HG03558 (cell line): ENCODE results near the gene HTR2A.
A peak's percentile ranks its signal among the peaks of the same experiment; 100 is the strongest.

Source experiments
- ATAC-seq: cut with Tn5 transposase; IDR thresholded peaks from one replicate; pipeline ENCODE4 v1.9.1; 2021; ENCODE audit warnings: moderate number of reproducible peaks; ENCODE audit not compliant: unreplicated experiment; ENCODE audit errors: extremely low read depth

Gene HTR2A

DNA sequence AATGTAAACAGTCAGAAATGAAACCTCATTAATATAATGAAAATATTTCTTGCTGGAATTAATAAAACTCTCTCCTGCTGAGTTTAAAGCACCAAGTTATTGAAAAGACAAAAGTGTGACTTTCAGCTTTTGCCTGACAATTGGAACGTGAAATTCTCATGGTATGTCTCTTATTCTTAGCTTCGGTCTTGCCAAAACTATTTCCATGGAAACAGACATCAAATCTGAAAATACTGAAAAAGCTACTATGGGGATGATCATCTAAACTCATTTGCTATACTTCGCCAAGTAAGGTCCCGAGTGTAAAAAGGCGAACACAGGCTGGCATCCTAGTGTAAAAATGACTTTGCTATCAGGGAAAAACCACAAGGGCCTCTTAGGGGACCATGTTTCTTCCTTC, 22.8 kb downstream of the HTR2A start:
- no peak for ATAC-seq

DNA sequence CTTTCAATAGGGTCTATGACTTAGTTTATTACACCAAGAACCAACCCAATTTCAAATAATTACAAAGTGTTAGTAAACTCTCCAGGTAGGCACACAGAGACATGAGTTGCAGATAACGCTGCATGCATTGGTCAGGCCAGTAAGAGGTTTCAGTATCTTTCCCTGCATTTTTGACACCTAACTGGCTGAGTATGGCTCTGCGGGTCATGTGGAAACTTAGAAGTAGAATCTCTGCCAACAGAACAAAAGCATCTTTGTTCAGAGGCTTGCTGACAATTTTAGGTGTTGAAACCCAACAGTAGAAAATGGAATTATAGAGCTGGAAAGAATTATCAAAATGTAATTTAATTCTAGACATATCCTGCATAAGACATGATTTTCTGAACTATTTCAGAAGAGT, 25.3 kb downstream of the HTR2A start:
- ATAC-seq: no peak

DNA sequence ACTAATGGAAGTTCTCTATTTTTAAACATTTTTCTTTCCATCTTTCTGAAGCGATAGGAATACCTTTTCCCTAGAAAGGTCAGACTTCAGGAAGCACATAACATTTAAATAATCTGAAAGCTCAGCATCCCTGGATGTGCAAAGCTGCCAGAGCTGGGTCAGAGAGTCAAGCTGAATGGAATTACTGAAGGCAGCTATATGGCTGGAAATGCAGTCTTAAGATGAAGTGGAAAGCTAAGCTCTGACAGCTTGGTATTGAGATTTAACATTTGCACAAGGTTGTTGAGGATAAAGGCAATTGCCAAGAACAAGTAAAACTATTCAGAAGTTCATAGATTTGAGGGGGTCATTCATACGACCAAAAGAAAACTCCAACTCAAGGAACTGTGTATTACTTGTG, 28.8 kb downstream of the HTR2A start:
- ATAC-seq: no peak

DNA sequence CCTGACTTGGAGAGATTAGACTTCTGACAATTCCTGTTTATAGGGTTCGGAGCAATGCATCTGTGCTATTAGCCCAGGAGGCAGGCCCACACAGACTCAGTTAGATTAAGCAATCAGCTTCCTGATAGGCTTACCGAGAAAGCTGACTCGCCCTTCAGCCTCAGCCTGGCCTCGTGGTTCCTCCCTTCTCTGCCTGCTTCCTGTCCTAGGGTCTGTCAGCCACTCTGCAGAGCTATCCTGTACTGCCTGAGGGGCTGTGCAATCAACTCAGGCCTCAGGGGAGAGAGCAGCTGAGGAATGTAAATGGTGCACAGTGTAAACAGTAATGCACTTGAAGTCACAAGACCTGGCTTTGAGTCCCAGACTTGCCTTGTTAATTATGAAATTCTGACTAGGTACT, 30.7 kb downstream of the HTR2A start:
- ATAC-seq: no peak

DNA sequence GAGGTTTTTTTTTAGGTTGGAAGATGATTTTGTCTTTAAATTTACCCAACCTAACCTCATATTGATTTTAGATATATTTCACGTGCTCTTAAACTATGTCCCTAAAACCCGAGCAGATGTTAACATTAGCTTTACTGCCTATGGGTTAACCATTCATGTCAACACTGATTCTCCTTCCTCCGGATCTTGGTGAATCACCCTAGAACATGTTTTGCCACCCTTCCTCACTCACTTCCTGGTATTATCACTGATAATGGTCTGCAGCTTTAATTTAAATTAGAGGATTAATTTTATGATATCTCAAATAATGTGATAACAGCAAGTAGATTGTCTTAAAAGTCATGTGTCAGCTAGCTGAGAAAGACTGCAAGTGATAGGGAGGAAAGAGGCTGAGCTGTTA, 31.9 kb downstream of the HTR2A start:
- no peak for ATAC-seq

DNA sequence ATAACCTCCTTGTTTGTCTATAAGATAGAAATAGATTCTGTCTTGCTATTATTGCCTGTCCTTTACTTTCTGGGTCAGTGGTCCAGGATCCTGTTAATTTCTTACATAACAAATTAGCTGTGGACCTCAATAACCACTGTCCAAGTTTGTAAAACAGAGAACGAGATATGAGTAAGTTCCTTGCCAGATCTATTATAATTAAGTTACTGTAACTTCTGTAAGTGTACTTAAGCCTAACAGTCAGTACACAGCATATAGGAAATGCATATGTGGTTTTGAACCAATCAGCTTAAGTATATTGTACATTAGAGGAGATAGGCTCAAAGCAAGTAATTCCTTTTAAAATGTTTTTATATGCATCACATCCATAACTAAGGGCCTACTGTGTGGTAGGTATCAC, 34.9 kb downstream of the HTR2A start:
- no peak for ATAC-seq

DNA sequence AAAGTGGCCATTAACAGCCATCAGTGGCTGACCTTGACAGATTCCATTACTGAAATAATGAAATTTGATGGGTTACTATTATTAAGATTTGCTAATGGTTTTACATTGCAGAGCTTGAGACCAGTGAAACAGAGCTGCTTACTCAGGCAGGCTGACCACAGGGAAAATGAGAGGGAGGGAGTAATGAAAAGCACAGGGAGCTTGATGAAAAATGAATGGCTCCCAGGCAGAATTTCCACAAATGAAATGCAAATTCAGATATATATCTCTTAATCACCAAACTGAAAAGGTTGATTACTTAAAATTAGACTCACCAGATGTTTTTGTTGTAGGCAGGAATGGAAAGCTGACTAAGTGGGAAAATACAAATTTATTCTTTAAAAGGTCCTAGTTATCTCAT, 36.1 kb downstream of the HTR2A start:
- no peak for ATAC-seq

DNA sequence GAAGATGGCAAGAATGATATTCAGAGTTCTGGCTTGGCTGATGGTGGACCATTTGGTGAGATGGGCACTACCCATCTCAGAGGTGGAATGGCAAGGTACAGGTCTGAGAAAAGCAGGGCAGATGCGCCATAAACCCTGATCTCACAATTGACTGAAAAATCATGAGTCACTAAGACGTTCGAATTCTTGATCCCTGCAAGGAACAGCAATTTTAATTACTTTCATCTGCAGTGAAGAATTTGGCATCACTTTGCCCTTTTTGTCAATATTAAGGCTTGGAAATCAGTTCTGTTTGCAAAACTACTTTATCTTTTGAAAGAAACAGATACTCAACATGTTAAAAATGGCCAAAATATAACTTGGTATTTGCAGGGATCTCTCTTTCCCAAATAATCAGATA, 38.1 kb downstream of the HTR2A start:
- ATAC-seq: no peak

DNA sequence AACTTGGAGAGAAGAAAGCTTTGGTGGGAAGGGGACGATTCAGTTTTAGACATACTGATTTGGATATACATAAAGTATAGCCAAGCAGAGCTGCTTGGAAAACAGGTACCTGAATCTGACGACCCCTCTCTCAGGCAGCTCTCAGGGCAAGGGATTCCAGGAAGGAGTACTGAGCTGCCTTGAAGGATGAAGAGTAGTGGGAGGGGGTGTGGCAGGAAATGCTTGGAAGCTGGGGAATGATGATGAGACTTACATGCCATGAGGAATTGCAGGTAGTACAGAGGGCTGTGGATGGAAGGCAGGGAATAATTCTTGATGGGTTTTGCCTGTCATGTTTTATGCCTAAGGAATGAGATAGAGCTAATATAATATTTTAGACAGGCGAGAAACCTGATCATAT, 38.7 kb downstream of the HTR2A start:
- no peak for ATAC-seq

DNA sequence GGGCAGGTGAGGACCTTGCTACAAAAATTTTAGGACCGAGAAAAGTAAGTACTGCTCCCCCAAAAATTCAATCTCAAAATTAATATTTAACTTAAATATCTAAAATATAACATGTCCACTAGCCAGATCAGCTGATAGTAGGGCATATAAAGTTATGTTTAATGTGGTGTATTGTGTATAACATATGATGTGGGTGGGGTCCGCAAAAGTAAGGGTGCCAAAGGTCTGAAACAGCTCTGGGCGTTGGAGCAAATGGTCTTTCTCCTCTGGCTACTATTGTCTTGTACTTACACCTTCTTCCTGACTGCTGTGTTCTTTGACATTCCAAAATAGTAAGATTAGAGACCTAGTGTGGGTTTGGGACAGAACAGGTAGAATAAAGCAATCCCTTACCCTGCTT, 41.2 kb downstream of the HTR2A start:
- ATAC-seq: no peak

DNA sequence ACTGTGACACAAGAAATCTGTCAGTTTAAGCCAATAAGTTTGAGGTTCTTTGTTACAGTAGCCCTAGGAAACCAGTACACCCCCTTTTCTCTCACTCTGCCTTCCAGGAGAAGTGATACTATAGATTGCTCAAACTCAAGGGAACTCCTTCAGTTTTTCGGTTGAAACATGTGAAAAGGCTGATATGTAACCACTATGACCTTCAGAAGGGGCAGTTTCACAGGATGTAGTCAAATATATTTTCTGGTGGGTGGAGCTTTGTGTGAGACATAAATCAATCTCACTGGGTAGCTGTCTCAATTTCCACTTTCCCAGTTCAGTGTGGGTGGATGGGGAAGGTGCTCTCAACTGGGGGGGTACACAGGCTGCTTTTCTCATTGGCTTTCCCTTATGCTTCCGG, 41.7 kb downstream of the HTR2A start:
- peak; percentile 75 for ATAC-seq

DNA sequence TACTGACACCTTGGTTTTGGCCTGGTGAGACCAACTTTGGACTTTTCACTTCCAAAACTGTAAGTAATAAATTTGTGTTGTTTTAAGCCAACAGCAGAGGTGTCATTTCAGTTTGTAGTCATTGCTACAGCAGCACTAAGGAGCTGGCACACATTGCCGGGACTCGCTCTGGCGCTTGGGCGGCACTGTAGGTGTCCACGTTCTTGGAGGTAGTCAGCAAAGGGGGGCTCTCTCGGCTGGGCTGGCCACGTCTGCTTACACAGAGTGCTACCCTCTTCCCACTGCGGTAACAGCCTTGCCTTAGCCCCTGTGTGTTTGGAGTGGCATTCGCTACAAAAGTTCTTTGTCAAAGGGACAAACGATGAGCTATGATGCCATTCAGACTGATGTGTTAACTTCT, 44.7 kb downstream of the HTR2A start:
- ATAC-seq: no peak

DNA sequence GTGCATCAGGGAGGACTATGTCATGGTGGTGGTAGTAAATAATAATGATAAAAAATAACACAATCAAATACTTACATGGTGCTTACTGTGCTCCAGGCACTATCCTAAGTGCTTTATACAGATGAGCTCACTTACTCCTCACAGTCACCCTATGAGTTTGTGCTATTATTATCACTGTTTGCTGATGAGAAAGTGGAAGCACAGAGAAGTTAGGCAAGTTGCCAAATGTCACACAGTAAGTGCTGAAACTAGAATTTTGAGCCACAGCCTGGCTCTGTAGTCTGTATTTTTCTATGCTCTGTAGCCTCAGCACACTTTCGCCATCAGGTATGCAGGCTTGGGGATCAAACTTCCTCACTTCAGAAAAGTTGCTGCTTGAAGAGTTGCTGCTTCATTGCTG, 46.6 kb downstream of the HTR2A start:
- ATAC-seq: no peak

DNA sequence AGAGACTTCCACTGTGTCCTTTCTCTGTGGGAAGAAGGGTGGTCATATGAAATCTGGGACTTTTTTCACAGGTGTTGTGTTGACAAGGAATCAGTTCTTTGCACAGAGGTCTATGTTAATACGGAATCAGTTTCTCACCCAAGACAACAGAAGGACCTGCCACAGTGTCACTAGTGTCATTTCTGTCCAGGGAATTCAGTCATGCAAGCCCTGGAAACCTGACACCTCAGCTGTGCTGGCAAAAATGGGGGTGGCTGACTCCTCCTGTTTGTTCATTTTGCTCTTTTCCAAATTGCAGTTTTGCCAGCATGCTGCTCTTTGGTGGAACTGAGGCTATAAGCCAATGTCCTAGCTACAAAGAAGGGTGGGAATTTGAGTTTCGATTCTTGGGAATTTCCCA, 50.1 kb downstream of the HTR2A start:
- no peak for ATAC-seq

DNA sequence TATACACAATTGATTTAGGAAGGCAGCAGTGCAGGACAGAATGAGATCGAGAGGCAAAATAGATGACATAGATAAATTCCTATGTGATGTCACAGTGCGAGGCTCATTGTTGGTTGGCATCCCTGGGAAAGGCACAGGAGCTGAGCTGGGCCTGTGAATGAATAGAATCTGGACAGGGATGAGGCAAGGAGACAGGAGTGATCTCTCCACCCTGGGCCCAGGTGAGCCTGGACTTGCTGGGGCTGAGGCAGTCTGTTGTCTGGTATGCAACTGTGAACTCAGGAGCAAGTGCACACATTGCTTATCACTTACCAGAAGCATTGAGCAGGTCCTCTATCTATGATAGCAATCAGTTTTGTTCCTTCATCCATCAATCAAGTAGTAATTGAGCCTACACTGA, 51.7 kb downstream of the HTR2A start:
- ATAC-seq: no peak

DNA sequence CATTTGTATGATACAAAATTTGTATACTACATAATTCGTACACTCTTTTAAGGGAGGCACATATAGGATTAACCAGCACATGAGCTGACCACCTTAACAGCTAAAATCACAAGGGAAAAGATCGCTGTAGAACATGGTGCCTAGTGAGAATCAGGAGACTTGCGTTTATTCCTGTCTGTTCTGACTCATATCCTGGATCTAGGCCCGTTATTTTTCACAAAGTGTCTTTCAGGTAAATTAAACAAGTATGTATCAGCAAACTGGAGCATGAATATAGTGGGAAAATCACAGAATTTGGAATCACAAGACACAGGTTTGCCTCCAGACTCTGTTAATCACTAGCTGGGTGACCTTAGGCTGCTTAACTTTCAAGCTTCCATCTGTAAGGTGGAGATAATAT, 52.4 kb downstream of the HTR2A start:
- no peak for ATAC-seq

DNA sequence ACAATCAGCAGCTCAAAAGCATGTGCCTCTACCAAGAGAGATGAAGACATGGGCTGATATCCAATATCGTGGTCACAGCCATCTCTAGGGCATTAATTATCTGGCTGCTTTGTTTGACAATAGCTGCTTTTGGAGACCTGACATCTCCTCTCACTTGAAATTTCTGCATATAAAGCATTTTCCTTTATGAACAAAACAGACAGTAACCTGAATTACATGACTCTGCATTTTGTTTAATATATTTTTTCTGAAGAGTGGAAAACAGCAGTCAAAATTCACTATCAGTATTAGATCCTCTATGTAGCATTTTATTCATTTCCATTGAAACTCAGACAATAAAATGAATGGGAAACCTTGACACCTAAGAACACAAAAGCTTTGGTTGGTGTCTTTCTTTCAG, 57.5 kb downstream of the HTR2A start:
- ATAC-seq: no peak

DNA sequence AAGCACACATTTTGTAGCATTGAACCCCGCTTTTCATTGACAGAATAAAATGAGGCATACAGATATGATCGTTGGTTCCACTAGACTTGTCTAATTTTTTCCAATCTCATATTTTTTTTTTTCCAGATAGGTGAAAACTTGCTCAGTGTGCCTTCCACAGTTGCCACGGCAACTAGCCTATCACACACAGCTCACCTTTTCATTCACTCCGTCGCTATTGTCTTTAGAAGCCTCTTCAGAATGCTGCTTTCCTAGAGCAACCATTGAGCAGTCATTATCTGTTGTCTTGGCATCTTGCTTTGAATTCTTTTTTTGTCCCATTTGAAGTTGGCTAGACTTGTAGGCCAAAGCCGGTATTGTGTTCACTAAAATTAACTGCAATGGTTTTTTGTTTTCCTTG, 62.2 kb downstream of the HTR2A start:
- ATAC-seq: no peak

DNA sequence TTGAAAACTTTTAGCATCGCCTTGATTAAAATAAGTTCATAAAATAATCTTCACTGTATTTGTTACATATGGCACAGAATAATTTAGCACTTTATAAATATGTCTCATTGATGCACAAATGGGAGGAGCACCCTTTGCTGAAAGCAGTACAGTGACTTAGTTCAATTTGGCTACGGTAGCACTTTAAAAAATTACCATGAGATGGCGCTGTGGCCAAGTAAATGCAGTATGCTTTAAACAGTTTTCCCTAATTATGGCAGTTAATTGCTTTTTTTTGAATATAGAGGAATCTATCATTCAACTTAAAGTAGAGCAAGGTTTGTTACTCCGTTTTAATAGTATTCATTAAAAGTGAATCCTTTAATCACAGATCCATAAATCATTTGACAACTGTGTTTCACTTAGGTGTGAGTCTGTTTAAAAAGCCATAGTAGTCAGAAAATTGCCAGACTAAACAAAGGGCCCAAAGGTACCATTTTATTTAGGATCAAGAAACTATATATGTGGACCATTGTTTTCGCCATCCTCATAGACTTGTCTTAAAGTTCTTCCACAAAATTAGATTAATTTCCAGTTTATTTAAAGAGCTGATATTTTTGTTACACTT, 65.2 kb downstream of the HTR2A start:
- ATAC-seq: no peak

DNA sequence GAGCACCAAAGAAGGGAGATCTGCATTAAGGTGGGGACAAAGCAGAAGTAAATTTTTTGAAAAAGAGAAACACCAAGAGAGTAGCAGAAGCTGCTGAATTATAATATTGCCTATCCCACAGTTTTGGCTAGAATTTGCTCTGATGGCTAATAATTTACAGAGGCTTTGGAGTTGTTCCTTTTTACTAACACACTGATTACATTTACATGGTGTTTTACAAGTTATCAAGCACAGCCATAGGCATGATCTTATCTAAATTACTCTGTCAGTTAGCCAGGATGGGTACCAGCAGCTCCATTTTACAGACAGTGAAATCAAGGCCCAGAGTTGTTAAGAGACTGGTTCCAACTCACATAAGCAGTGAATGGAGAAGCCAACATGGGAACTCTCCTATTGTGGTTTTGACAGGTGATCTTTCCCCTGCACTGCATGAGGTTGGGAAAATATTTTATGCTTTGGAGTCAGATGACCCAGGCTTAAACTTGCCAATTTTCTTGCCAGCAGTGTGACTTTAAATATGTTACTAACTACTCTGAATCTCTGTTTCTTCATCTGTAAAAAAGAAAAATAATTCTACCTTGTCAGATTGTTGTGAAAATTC, 66.3 kb downstream of the HTR2A start:
- ATAC-seq: no peak

DNA sequence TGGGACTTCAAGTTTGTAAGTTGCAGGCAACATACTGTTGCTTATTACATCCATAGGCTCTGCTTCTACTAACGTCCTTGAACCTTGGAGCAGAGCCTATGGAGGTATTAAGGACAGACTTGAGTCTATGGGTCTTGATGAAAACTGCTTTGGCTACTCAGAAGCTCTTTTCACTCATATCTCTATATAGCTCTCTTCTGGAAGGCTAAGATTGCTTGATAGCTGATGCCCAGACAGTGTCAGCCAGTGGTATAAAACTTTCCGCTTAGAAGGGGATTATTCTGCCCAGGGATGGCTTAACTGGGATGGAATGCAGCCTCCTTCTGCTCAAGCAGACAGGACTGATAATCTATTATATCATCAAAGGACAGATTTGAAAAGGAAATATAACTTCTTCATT, 74.3 kb downstream of the HTR2A start:
- ATAC-seq: no peak

DNA sequence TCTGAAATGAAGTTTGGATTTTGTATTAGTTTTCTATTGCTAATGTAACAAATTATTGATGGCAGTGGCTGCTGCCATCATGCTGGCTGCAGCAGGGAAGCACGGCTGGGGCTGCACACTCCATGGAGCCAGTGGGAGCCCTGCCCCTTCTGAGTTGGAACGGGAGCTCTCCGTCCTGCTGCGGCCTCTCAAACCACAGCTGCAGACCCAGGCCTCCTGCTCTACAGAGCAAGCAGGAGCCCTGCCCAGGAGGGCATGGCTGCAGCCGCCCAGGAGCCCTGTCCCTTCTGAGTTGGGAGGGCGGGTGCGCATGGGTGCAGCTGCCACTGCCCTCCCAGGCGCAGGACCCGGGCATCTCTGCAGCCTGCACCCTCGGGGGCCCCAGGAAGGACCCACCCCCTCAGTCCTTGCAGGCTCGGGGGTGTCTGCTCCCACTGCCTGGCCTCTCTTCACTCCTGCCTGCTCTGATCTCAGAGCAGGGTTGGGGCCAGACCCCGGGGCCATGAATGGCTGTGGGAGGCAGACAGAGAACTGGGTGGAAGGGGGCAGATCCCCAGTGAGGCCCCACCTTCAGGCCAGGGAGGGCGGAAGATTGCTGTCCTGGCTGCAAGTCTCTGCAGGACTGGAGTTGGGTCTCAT, 78.9 kb downstream of the HTR2A start:
- ATAC-seq: no peak
